ENCODE results near the gene FBXL17.
"Not testable (repeated sequence)": the region's sequence is repeated elsewhere in the genome, so short reads cannot be mapped to it uniquely, and the experiment has no call there.

FBXL17 gene

GRCh38 chr5:108216890-108217289 lies 165.0 kb downstream of the FBXL17 start:
- no peak overlapping the region for H3K4me3 ChIP-seq (ENCODE audit: low read length)
- TF ChIP-seq ZNF274 (IDR thresholded peaks at IDR 0.05; ENCODE audit: low read depth, low read length) = no peak

GRCh38 chr5:108214857-108215256 lies 167.0 kb downstream of the FBXL17 start:
- TF ChIP-seq ZNF274 (IDR thresholded peaks at IDR 0.05; ENCODE audit: low read depth, low read length) = no peak
- no peak overlapping the region for H3K4me3 ChIP-seq (ENCODE audit: low read length)

- H3K4me3 ChIP-seq (ENCODE audit: low read length) = no peak overlapping the region
- TF ChIP-seq ZNF274 (IDR thresholded peaks at IDR 0.05; ENCODE audit: low read depth, low read length) = no peak
These were observed 169.0 kb downstream of the FBXL17 start for GRCh38 chr5:108212775-108213346.

GRCh38 chr5:108206707-108207106 lies 175.2 kb downstream of the FBXL17 start:
- H3K4me3 ChIP-seq (ENCODE audit: low read length) = no peak overlapping the region
- TF ChIP-seq ZNF274 (IDR thresholded peaks at IDR 0.05; ENCODE audit: low read depth, low read length) = no peak

- no peak for TF ChIP-seq ZNF274 (IDR thresholded peaks at IDR 0.05; ENCODE audit: low read depth, low read length)
- no peak overlapping the region for H3K4me3 ChIP-seq (ENCODE audit: low read length)
These were observed 180.2 kb downstream of the FBXL17 start for GRCh38 chr5:108201721-108202120.

- no peak overlapping the region for H3K4me3 ChIP-seq (ENCODE audit: low read length)
- TF ChIP-seq ZNF274 (IDR thresholded peaks at IDR 0.05; ENCODE audit: low read depth, low read length) = no peak
These were observed 185.6 kb downstream of the FBXL17 start for GRCh38 chr5:108196276-108196675.

- no peak for TF ChIP-seq ZNF274 (IDR thresholded peaks at IDR 0.05; ENCODE audit: low read depth, low read length)
These were observed 188.7 kb downstream of the FBXL17 start for GRCh38 chr5:108193021-108193795.

GRCh38 chr5:108184940-108185339 lies 197.0 kb downstream of the FBXL17 start:
- H3K4me3 ChIP-seq (ENCODE audit: low read length) = no peak overlapping the region
- TF ChIP-seq ZNF274 (IDR thresholded peaks at IDR 0.05; ENCODE audit: low read depth, low read length) = no peak

More at GRCh38 chr5:108193021-108193795, 188.7 kb downstream of the FBXL17 start:
- H3K4me3 ChIP-seq (ENCODE audit: low read length) = no peak overlapping the region

- no peak overlapping the region for H3K4me3 ChIP-seq (ENCODE audit: low read length)
These were observed 199.9 kb downstream of the FBXL17 start for GRCh38 chr5:108181975-108182374.

GRCh38 chr5:108174286-108174685 lies 207.6 kb downstream of the FBXL17 start:
- no peak for TF ChIP-seq ZNF274 (IDR thresholded peaks at IDR 0.05; ENCODE audit: low read depth, low read length)

More at GRCh38 chr5:108181975-108182374, 199.9 kb downstream of the FBXL17 start:
- no peak for TF ChIP-seq ZNF274 (IDR thresholded peaks at IDR 0.05; ENCODE audit: low read depth, low read length)

GRCh38 chr5:108171759-108172158 lies 210.1 kb downstream of the FBXL17 start:
- TF ChIP-seq ZNF274 (IDR thresholded peaks at IDR 0.05; ENCODE audit: low read depth, low read length) = no peak

More at GRCh38 chr5:108174286-108174685, 207.6 kb downstream of the FBXL17 start:
- no peak overlapping the region for H3K4me3 ChIP-seq (ENCODE audit: low read length)

GRCh38 chr5:108168915-108169314 lies 213.0 kb downstream of the FBXL17 start:
- no peak overlapping the region for H3K4me3 ChIP-seq (ENCODE audit: low read length)
- TF ChIP-seq ZNF274 (IDR thresholded peaks at IDR 0.05; ENCODE audit: low read depth, low read length) = no peak

More at GRCh38 chr5:108171759-108172158, 210.1 kb downstream of the FBXL17 start:
- no peak overlapping the region for H3K4me3 ChIP-seq (ENCODE audit: low read length)

- no peak for TF ChIP-seq ZNF274 (IDR thresholded peaks at IDR 0.05; ENCODE audit: low read depth, low read length)
- no peak overlapping the region for H3K4me3 ChIP-seq (ENCODE audit: low read length)
These were observed 214.7 kb downstream of the FBXL17 start for GRCh38 chr5:108167174-108167573.

- no peak for TF ChIP-seq ZNF274 (IDR thresholded peaks at IDR 0.05; ENCODE audit: low read depth, low read length)
- no peak overlapping the region for H3K4me3 ChIP-seq (ENCODE audit: low read length)
These were observed 217.3 kb downstream of the FBXL17 start for GRCh38 chr5:108164574-108164973.

GRCh38 chr5:108152854-108153253 lies 229.0 kb downstream of the FBXL17 start:
- not testable (repeated sequence) for H3K4me3 ChIP-seq (ENCODE audit: low read length)
